ENCODE results near the gene MOV10L1.

- TF ChIP-seq POLR2A (IDR thresholded peaks at IDR 0.05) (no peak), CTCF (IDR thresholded peaks at IDR 0.05) (no peak)
Measured at GRCh38 chr22:50162391-50162956, 72.7 kb downstream of the MOV10L1 start.

Data from thyroid gland (tissue), 4 donors.